Measurements from ENCODE around the gene DDX50. TPM values are rescaled to one million over a fixed set of nuclear protein-coding genes. Genes with fewer than 3 reads are reported as not detected.
"Not testable (repeated sequence)": the region's sequence is repeated elsewhere in the genome, so short reads cannot be mapped to it uniquely, and the experiment has no call there.

DDX50 gene
- 10 to 100 TPM; 25.4 to 39.0 (median 30.1) TPM for total RNA-seq

DNA sequence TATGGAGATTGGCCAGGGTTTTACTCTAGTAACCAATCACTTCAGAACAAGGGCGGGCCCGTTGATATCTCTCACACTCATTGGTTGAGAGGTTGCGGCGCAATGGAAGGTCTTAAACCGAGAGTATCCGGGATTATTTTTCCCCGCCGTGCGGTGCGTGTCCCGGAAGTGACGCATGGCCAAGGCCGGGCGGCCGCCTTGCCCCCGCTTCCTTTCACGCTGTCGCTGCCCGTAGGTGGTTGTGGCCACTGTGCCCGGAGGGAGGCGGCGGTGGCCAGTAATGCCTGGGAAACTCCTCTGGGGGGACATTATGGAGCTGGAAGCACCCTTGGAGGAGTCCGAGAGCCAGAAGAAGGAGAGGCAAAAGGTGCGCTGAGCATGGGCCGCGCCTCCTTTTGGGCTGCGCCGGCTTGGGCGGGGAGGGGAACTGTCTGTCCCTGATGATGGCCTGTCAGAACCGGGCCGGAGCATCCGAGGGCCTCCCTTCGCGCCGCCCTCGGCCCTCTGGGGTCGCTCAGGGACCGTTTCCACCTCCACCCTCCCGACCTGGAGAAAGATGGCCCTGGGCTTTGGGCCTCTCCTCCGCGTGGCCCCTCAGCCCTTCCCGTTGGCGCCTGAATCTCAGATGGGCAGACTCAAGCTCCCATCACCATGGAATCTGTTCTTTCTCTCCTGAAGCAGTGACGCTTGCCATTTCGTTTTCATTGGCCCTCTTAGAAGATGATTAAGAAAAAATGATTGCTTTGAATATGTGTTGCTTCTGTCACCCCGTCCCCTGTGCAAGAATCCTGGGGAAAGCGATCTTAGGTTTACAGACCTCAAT, at the start of gene DDX50:
Gene DDX50 (plus strand): TSS at position 211 of the 823 bp plus-strand sequence. CDS start 70 bp downstream, at position 281.
- ATAC-seq (ENCODE audit: low FRiP score): peak; percentile 99
- peak; percentile 93 for DNase-seq (ENCODE audit: low spot score)
- TF ChIP-seq CTCF (IDR thresholded peaks at IDR 0.05): no peak

DNA sequence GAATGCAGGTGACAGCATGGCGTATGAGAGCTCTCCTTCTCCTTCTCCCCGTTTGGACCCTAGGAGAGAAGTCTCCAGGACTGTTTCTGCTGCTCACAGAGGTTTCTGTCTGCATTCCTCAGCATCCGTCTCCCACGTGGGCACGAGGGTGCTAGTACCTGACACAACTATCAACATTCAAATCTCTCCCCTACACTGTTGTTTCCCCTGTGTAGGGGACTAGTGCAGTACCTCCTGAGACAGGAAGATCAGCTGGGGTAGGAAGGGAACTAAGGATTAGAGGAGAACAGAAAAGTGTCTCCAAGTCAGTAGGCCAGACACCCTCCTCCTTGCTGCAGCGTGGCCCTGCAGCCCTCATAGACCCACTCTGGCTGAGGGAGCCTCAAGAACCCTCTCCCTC, 44.8 kb upstream of the DDX50 start:
- DNase-seq (ENCODE audit: low spot score) (no peak), ATAC-seq (ENCODE audit: low FRiP score) (no peak)
- no peak for TF ChIP-seq CTCF (IDR thresholded peaks at IDR 0.05)

DNA sequence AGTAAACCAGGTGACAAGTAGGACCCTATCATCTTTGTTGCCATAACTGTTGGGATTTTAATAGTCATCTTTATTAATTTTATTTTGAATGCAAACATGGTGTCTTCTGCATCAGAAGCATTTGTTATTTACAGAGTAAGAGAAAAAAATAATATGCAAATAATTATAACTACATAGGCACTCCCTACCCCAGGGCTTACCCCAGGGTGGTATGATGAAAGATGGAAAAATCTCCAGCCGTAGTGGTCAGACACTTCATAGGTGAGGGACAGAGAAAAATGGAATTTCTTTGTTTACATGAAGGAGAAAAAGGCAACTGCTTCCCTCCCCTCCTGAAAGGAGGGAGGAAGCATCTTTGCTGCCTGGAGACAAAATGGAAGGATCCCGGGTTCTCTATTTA, 44.1 kb upstream of the DDX50 start:
- TF ChIP-seq CTCF (IDR thresholded peaks at IDR 0.05): no peak
- DNase-seq (ENCODE audit: low spot score): no peak
- no peak for ATAC-seq (ENCODE audit: low FRiP score)

- no peak for TF ChIP-seq CTCF (IDR thresholded peaks at IDR 0.05)
- no peak for DNase-seq (ENCODE audit: low spot score)
- ATAC-seq (ENCODE audit: low FRiP score): no peak
Observed at GRCh38 chr10:68861253-68861652, 39.9 kb upstream of the DDX50 start.

- no peak for TF ChIP-seq CTCF (IDR thresholded peaks at IDR 0.05)
- ATAC-seq (ENCODE audit: low FRiP score): no peak
- no peak for DNase-seq (ENCODE audit: low spot score)
Observed at GRCh38 chr10:68864611-68865010, 36.5 kb upstream of the DDX50 start.

- not testable (repeated sequence) for ATAC-seq (ENCODE audit: low FRiP score); DNase-seq (ENCODE audit: low spot score)
Observed at GRCh38 chr10:68868173-68868572, 32.9 kb upstream of the DDX50 start.

- no peak for TF ChIP-seq CTCF (IDR thresholded peaks at IDR 0.05)
- no peak for ATAC-seq (ENCODE audit: low FRiP score)
Observed at GRCh38 chr10:68869623-68870022, 31.5 kb upstream of the DDX50 start.

More at GRCh38 chr10:68869623-68870022, 31.5 kb upstream of the DDX50 start:
- DNase-seq (ENCODE audit: low spot score): no peak

Data from omental fat pad (tissue), 4 donors.